Measurements from ENCODE around the gene GLT1D1.

The GLT1D1 gene

DNA sequence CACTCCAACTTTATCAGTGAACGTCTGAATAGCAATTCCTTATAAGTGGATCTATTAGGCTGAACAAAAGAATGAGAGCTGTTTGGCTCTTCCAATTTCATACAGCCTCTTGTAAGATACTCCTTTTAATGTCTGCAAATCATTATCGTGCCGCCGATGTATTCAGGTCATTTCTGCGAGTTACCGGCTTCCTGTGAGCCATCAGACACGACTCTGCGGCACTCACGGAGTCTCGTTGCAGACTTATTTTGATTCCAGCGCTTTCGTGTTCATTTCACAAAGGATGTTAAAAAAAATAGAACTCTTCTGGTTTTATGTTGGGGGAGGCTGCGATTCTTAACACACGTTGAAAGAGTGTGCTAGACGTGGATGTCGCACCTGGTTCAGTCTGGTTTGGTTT, 106.6 kb downstream of the GLT1D1 start:
- no peak overlapping the region for H3K27ac Mint-ChIP-seq
- H3K36me3 Mint-ChIP-seq (ENCODE audit: low read depth), result peaks cover 68% of the 10 kb centered on the region

DNA sequence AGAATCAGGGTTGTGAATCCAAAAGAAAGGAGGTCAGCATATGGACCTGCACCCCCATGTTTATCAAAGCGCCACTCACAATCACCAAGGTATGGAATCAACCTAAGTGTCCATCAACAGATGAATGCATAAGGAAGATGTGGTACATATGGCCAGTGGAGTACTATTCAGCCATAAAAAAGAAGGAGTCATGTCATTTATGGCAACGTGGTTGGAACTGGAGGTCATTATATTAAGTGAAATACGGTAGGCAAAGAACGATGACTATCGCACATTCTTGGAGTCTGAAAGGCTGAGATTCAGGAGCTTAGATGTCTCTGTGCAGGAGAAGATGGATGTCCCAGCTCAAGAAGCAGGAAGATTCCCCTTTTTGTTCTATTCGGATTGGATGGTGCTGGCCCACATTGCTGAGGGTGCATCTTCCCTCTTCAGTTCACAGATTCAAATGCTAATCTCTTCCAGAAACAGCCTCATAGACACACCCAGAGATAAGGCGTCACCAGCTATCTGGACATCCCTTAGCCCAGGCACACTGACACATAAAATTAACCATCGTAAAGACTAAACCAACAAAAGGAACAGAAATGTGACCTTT, 108.1 kb downstream of the GLT1D1 start:
- Mint-ChIP-seq H3K27me3 (peaks cover 3% of the 10 kb centered on the region), H3K27ac (no peak overlapping the region), H3K36me3 (ENCODE audit: low read depth) (peaks cover 58% of the 10 kb centered on the region), H3K4me3 (no peak overlapping the region), H3K4me1 (ENCODE audit: low read depth) (no peaks in the 10 kb centered on the region), H3K9me3 (no peaks in the 10 kb centered on the region)
- intact Hi-C loops (cut with micrococcal nuclease), result no loop called here

More for the DNA sequence above, 106.6 kb downstream of the GLT1D1 start:
- intact Hi-C loops (cut with micrococcal nuclease), result no loop called here
- no peaks in the 10 kb centered on the region for H3K4me1 Mint-ChIP-seq (ENCODE audit: low read depth)
- H3K9me3 Mint-ChIP-seq, result no peaks in the 10 kb centered on the region
- no peak overlapping the region for H3K4me3 Mint-ChIP-seq
- peaks cover 3% of the 10 kb centered on the region for H3K27me3 Mint-ChIP-seq

DNA sequence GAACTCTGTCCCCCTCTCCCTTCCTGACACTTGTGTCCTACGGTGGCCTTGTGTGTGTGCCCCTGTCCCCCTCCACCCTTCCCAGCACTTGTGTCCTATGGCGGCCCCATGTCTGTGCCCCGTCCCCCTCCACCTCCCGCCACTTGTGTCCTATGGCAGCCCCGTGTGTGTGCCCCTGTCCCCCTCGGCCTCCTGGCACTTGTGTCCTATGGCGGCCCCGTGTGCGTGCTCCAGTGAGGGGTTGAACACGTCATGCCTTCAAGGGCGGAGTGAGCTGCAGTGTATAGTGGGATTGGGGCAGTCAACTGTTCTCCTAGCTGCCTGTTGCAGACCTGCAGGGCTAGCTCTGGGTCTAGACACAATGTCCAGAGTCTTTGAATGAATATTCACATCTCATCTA, 108.7 kb downstream of the GLT1D1 start:
- Mint-ChIP-seq H3K9me3 (no peaks in the 10 kb centered on the region), H3K4me3 (no peak overlapping the region), H3K27ac (no peak overlapping the region), H3K27me3 (peaks cover 2% of the 10 kb centered on the region), H3K4me1 (ENCODE audit: low read depth) (no peaks in the 10 kb centered on the region), H3K36me3 (ENCODE audit: low read depth) (peaks cover 53% of the 10 kb centered on the region)
- intact Hi-C loops (cut with micrococcal nuclease), result no loop called here

DNA sequence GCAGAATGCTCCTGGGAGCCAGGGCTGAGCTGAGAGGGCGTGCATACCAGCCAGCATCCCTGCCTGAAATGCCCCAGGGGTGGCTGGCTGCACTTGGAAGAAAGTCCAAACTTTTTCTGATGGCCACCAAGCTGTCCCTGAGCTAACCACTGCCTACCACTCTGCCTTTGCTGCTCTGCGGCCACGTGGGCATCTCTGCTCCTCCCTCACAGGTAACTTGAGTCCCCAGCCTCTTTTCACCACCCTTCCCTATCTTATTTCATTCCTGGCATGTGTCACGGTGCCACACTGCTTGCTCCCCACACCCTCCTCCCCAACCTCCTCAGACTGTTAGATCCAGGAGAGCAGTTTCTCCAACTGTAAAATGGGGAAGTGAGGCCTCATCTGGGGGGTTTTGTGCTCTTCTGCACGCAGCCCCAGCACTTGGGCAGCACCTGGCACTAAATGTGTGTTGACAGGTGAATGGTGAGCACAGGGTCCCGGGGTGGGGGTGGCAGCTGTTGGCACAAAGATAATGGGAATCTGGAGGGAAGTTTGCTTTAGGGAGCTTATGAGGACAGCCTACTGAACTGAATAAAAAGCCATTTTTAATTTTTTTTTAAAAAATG, 113.0 kb downstream of the GLT1D1 start:
- Mint-ChIP-seq H3K4me3 (no peak overlapping the region), H3K36me3 (ENCODE audit: low read depth) (peaks cover 28% of the 10 kb centered on the region)
- intact Hi-C loops (cut with micrococcal nuclease), result no loop called here

DNA sequence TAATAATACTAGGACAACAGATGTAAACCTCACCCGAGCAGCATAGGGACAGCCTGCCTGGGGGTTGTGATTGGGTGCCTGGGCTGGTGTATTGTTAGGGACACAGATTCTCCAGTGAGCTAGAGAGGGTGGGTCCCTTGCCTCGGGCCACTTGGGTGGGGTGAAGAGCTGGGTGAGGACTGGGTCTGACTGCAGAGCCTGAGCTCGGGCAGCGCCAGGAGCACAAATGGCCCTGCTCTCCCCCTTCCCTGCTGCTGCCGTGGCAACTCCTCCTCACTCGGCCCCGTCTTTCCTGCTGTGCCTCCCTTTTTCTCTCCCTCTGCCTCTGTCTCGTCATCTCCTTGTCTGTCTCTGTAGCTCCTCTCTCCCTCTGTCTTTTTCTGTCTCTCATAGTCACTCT, 115.4 kb downstream of the GLT1D1 start:
- Mint-ChIP-seq H3K4me3 (no peak overlapping the region), H3K27ac (no peak overlapping the region), H3K27me3 (peaks cover 32% of the 10 kb centered on the region), H3K36me3 (ENCODE audit: low read depth) (peaks cover 10% of the 10 kb centered on the region), H3K4me1 (ENCODE audit: low read depth) (no peaks in the 10 kb centered on the region), H3K9me3 (no peaks in the 10 kb centered on the region)
- intact Hi-C loops (cut with micrococcal nuclease), result no loop called here

More for the DNA sequence above, 113.0 kb downstream of the GLT1D1 start:
- H3K27me3 Mint-ChIP-seq, result peaks cover 27% of the 10 kb centered on the region
- no peaks in the 10 kb centered on the region for H3K4me1 Mint-ChIP-seq (ENCODE audit: low read depth)
- H3K9me3 Mint-ChIP-seq, result no peaks in the 10 kb centered on the region
- no peak overlapping the region for H3K27ac Mint-ChIP-seq

DNA sequence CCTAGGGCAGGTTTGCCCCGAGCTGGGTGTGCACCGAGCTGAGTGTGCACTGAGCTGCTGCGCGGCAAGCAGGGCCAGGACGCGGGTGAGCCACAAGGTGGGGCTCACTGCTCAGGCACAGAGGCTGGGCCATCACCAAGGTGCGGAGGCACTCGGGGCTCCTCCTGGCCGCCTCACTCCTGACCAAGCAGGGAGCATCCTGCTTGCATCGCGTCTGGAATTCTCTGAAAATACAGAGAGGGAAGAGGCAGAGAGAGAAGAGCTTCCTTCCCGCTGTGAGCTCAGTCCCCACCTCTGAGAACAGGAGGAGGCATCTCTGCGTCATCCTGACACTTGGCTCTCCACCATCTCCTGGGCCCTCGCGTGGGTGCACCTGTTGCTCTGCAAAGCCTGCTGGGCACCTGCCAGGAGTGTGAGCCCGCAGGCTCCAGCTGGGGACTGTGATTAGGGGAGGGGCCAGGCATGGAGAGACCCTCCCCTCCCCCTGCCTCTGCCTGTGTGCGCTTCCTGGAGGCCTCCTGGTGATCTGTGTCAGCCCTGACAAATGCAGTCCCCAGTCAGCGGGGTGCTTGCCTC, 116.3 kb downstream of the GLT1D1 start:
- Mint-ChIP-seq H3K4me3 (no peak overlapping the region), H3K27ac (no peak overlapping the region)

DNA sequence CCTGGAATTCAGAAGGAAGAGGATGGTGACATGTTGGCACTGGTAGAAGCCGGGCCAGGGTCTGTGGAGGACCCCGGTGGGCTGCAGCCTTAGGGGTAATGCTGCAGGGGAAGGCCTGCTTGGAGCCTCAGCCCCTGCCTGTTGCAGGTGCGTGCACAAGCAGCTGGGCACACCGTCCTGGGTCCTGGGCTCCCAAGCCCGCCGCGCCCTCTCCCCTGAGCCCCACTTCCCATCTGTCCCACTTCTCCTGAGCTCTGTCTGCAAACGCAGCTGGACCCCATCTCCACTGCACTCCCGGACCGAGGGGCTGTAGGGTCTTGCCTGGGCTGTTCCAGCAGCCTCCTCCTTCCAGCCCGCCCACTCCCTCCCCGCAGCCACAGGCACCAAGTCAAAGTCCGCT, 116.8 kb downstream of the GLT1D1 start:
- Mint-ChIP-seq H3K4me1 (ENCODE audit: low read depth) (no peaks in the 10 kb centered on the region), H3K36me3 (ENCODE audit: low read depth) (no peaks in the 10 kb centered on the region), H3K9me3 (no peaks in the 10 kb centered on the region), H3K4me3 (no peak overlapping the region), H3K27me3 (peaks cover 37% of the 10 kb centered on the region), H3K27ac (no peak overlapping the region)
- intact Hi-C loops (cut with micrococcal nuclease), result no loop called here

More for the DNA sequence above, 116.3 kb downstream of the GLT1D1 start:
- H3K36me3 Mint-ChIP-seq (ENCODE audit: low read depth), result peaks cover 5% of the 10 kb centered on the region
- H3K9me3 Mint-ChIP-seq, result no peaks in the 10 kb centered on the region
- no peaks in the 10 kb centered on the region for H3K4me1 Mint-ChIP-seq (ENCODE audit: low read depth)
- peaks cover 35% of the 10 kb centered on the region for H3K27me3 Mint-ChIP-seq
- intact Hi-C loops (cut with micrococcal nuclease), result no loop called here

DNA sequence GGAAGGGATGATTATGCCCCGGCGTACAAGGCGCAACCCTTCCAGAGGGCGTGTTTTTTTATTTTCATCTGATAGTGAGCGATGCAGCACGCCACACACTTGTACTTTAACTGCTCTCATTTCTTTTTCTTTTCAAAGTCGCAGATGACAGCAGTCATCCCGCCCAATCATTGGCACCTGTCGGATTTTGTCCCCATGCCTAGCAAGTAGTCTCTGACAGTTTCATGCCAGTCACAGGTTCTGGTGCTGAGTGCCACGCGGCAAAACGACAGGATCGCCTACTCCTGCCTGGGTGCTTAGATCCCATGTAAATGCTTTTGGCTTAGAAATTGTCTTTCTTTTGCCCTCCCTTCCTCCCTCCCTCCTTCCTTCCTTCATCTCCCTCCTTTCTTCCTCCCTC, 117.7 kb downstream of the GLT1D1 start:
- H3K4me3 Mint-ChIP-seq, result no peak overlapping the region
- intact Hi-C loops (cut with micrococcal nuclease), result no loop called here
- no peak overlapping the region for H3K27ac Mint-ChIP-seq
- H3K27me3 Mint-ChIP-seq, result peaks cover 43% of the 10 kb centered on the region
- no peaks in the 10 kb centered on the region for H3K9me3 Mint-ChIP-seq
- no peaks in the 10 kb centered on the region for H3K4me1 Mint-ChIP-seq (ENCODE audit: low read depth)
- H3K36me3 Mint-ChIP-seq (ENCODE audit: low read depth), result no peaks in the 10 kb centered on the region

DNA sequence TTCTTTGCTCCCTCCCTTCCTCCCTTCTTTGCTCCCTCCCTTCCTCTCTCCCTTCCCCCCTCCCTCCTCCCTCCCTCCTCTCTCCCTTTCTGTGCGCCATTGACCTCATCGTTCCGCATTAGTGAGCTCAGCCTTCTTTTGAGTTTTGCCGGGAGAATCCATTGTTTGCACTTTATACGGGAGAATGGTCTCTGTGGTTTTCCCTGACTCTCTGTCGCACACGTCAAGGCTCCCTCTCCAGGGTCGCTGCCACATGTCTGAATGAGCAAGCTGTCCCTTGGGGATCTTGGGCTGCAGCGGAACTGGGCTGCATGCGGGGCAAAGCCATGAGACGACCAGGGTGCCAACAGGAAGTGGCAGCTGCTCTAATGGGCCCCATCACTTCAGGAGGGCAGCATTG, 118.5 kb downstream of the GLT1D1 start:
- intact Hi-C loops (cut with micrococcal nuclease), result no loop called here
- Mint-ChIP-seq H3K27me3 (peaks cover 43% of the 10 kb centered on the region), H3K4me3 (no peak overlapping the region), H3K9me3 (no peaks in the 10 kb centered on the region), H3K36me3 (ENCODE audit: low read depth) (no peaks in the 10 kb centered on the region), H3K4me1 (ENCODE audit: low read depth) (no peaks in the 10 kb centered on the region), H3K27ac (no peak overlapping the region)

DNA sequence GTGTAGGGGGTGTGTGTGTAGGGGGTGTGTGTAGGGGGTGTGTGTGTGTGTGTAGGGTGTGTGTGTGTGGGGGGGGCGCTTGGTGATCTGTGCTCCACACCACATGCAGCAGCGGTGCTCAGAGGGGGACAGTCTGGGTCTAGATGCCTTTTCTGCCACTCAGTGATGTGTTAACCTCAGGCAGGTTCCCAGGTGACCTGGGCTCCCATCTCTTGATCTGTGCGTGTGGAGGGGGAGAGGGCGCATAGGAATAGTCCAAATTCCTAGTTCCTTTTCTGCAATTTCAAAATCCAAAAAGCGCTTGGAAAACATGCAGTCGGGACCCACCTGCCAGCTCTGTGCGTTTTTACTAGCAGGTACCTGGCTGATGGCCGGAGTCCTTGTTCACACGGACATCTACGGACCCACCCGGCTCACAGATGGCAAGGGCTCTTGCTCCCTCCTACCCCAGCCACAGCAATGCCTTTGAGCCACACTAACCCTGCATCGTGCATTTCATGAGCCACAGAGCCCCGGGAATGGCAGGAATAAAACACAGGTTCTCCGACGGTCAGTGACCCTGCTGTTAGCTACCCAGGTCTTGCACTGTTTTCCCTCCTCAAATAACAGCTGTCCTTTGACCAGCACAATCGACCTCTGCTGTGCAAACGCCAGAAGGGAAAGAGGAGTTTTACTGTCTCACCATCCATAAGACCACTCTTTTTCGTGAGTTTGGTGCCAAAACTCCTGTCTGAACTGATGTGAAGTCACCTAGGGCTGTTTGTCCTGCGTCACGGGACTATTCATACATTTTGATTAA, 120.8 kb downstream of the GLT1D1 start:
- peaks cover 7% of the 10 kb centered on the region for H3K36me3 Mint-ChIP-seq (ENCODE audit: low read depth)
- H3K4me1 Mint-ChIP-seq (ENCODE audit: low read depth), result no peaks in the 10 kb centered on the region
- no peaks in the 10 kb centered on the region for H3K9me3 Mint-ChIP-seq
- H3K4me3 Mint-ChIP-seq, result no peak overlapping the region
- intact Hi-C loops (cut with micrococcal nuclease), result no loop called here
- no peak overlapping the region for H3K27ac Mint-ChIP-seq
- H3K27me3 Mint-ChIP-seq, result peaks cover 34% of the 10 kb centered on the region

DNA sequence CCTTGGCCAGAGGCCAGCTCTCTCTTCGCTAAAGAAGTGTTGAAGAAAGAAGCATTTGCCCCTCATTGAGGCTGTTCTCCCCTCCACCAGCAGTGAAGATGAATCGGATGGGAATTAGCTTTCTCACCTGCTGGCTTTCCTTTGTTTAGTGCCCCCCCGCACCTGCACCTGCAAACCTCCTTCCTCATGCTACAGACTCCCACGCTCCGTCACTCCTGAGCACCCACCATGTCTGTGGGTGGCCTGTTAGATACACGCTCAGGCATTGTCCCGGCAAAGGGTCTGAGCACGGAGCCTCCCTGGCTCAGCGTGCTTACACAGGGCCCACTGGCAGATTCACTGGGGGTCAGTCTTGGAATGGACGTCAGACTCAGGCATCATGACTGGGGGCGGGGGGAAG, 121.6 kb downstream of the GLT1D1 start:
- H3K4me1 Mint-ChIP-seq (ENCODE audit: low read depth), result no peaks in the 10 kb centered on the region
- H3K27ac Mint-ChIP-seq, result no peak overlapping the region
- H3K27me3 Mint-ChIP-seq, result peaks cover 29% of the 10 kb centered on the region
- no peaks in the 10 kb centered on the region for H3K9me3 Mint-ChIP-seq
- intact Hi-C loops (cut with micrococcal nuclease), result no loop called here
- no peak overlapping the region for H3K4me3 Mint-ChIP-seq
- peaks cover 7% of the 10 kb centered on the region for H3K36me3 Mint-ChIP-seq (ENCODE audit: low read depth)

DNA sequence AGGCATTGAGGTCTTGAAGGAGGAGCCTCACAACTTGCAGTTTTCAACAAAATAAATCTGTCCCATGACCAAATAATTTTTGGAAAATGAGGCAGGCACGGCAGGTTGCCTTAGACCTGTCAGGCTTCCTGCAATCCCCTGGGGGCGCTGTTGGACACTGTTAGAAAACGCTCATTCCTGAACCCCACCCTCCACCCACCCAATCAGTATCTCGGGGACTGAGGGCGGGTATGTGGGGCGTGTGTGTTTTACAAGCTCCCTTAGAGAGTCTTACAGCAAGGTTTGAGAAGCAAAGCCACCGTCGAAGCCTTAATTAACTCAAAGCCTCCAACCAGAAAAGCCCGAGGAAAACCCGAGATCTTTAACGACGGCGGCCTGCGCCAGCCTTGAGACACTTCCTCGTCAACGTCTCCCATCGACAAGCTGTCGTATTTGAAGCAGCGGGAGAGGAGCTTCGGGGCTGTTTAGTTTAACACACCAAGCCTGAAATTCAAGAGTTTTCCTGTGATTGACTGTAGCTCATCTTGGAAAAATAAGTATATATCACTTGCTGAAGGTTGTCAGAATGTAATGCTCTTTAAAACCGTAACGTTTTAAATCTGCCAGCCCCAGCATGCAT, 123.0 kb downstream of the GLT1D1 start:
- H3K27ac Mint-ChIP-seq, result no peak overlapping the region
- intact Hi-C loops (cut with micrococcal nuclease), result no loop called here
- H3K4me1 Mint-ChIP-seq (ENCODE audit: low read depth), result no peaks in the 10 kb centered on the region
- peaks cover 7% of the 10 kb centered on the region for H3K36me3 Mint-ChIP-seq (ENCODE audit: low read depth)
- no peaks in the 10 kb centered on the region for H3K9me3 Mint-ChIP-seq
- H3K4me3 Mint-ChIP-seq, result peak overlapping the region; percentile 32
- peaks cover 30% of the 10 kb centered on the region for H3K27me3 Mint-ChIP-seq

DNA sequence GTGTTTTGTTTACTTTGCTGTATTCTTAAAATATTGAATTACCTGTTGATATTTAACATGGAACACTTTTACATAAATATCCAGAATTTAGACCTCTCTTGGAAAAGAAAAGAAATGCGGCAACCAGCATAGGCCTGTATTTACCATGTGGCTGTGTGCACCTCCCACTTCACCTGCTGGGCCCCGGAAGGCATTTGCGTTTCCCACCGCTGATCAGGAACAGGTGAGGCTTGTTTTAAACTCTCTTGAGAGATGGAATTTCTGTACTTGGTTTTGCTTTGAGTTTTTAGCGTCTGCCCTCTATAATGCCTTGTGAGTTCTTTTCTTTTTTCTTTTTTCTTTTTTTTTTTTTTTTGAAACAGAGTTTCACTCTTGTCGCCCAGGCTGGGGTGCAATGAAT, 124.2 kb downstream of the GLT1D1 start:
- intact Hi-C loops (cut with micrococcal nuclease), result no loop called here
- no peak overlapping the region for H3K27ac Mint-ChIP-seq
- peaks cover 15% of the 10 kb centered on the region for H3K36me3 Mint-ChIP-seq (ENCODE audit: low read depth)
- H3K4me3 Mint-ChIP-seq, result no peak overlapping the region
- no peaks in the 10 kb centered on the region for H3K9me3 Mint-ChIP-seq
- no peaks in the 10 kb centered on the region for H3K4me1 Mint-ChIP-seq (ENCODE audit: low read depth)
- H3K27me3 Mint-ChIP-seq, result peaks cover 28% of the 10 kb centered on the region

DNA sequence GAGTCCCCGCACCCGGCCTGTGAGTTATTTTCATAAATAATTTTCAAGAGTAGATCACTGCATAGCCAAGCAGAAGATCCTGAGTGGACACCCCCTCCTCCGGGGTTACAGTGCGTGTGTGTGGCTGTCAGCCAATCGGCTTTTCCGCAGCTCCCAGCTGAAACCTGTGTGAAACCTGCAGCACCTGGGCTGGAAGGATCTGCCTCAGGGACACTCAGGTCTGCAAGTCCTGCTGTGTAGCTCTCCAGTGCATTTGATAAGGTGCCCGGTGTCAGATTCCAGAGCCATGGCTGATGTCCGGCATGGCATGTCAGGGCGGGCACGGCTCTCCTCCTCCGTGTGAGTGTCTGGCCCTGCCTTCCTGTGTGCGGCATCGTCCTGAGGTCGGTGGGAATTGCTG, 124.8 kb downstream of the GLT1D1 start:
- intact Hi-C loops (cut with micrococcal nuclease), result no loop called here
- peaks cover 20% of the 10 kb centered on the region for H3K36me3 Mint-ChIP-seq (ENCODE audit: low read depth)
- no peak overlapping the region for H3K4me3 Mint-ChIP-seq

More for the DNA sequence above, 124.8 kb downstream of the GLT1D1 start:
- Mint-ChIP-seq H3K27ac (no peak overlapping the region), H3K27me3 (peaks cover 28% of the 10 kb centered on the region), H3K9me3 (no peaks in the 10 kb centered on the region), H3K4me1 (ENCODE audit: low read depth) (no peaks in the 10 kb centered on the region)

Measured in dendritic cell treated with granulocyte-macrophage colony-stimulating factor and Interleukin-4, amounts not matched to agents 40 ng/mL and 50 ng/mL, for 4 days (primary cell).